Muscle layer of colon (tissue), 2 donors: ENCODE results near the gene OR4D10.
"Not testable (repeated sequence)": the region's sequence is repeated elsewhere in the genome, so short reads cannot be mapped to it uniquely, and the experiment has no call there.

Experiments
- H3K27ac ChIP-seq: one replicate; pipeline ENCODE4 v1.7.0; 2013; ENCODE audit warnings: low read depth, mild to moderate bottlenecking, low read length, moderate library complexity
- H3K27me3 ChIP-seq, 2 donors: one replicate each; pipeline ENCODE4 v1.7.0; 2013; ENCODE audit warnings: low read length in 2 of 2, mild to moderate bottlenecking in 2 of 2; ENCODE audit not compliant: insufficient read depth in 2 of 2, control insufficient read depth in 1 of 2
- H3K36me3 ChIP-seq: one replicate; pipeline ENCODE4 v1.7.0; 2013; ENCODE audit warnings: mild to moderate bottlenecking, low read length; ENCODE audit not compliant: insufficient read depth
- H3K4me1 ChIP-seq: one replicate; pipeline ENCODE4 v1.7.0; 2013; ENCODE audit warnings: mild to moderate bottlenecking, low read length; ENCODE audit not compliant: insufficient read depth
- H3K4me3 ChIP-seq, 2 donors: one replicate each; pipeline ENCODE4 v1.7.0; 2013; ENCODE audit warnings: low read length in 2 of 2, low read depth in 1 of 2, mild to moderate bottlenecking in 1 of 2, moderate library complexity in 1 of 2
- H3K9ac ChIP-seq: one replicate; pipeline ENCODE4 v1.7.0; 2013; ENCODE audit warnings: low read length
- H3K9me3 ChIP-seq: one replicate; pipeline ENCODE4 v1.7.0; 2013; ENCODE audit warnings: mild to moderate bottlenecking, low read length
- donor health status: abdominal sarcoma.
- donor health status: Adenocarcinoma of cecum.

Gene OR4D10

GRCh38 chr11:59463190-59463641, 9.9 kb upstream of the OR4D10 start:
- Histone ChIP-seq H3K36me3 (no peaks in the 10 kb centered on the region), H3K27me3 (no peaks in the 10 kb centered on the region), H3K27ac (peak overlapping the region; percentile 14), H3K9ac (no peak overlapping the region), H3K9me3 (no peaks in the 10 kb centered on the region), H3K4me3 (no peak overlapping the region), H3K4me1 (no peaks in the 10 kb centered on the region)

GRCh38 chr11:59475176-59475575, 2.1 kb downstream of the OR4D10 start:
- H3K9me3 ChIP-seq, result no peaks in the 10 kb centered on the region
- H3K36me3 ChIP-seq, result no peaks in the 10 kb centered on the region
- H3K27me3 ChIP-seq, result no peaks in the 10 kb centered on the region

GRCh38 chr11:59479906-59480305, 6.8 kb downstream of the OR4D10 start:
- no peak overlapping the region for H3K4me3 ChIP-seq
- H3K27ac ChIP-seq, result no peak overlapping the region
- H3K36me3 ChIP-seq, result no peaks in the 10 kb centered on the region
- H3K9ac ChIP-seq, result no peak overlapping the region
- no peaks in the 10 kb centered on the region for H3K4me1 ChIP-seq
- no peaks in the 10 kb centered on the region for H3K27me3 ChIP-seq
- no peaks in the 10 kb centered on the region for H3K9me3 ChIP-seq

More at GRCh38 chr11:59475176-59475575, 2.1 kb downstream of the OR4D10 start:
- Histone ChIP-seq H3K4me3 (no peak overlapping the region), H3K4me1 (no peaks in the 10 kb centered on the region), H3K27ac (no peak overlapping the region), H3K9ac (no peak overlapping the region)

- Histone ChIP-seq H3K4me1 (no peaks in the 10 kb centered on the region), H3K9ac (no peak overlapping the region), H3K4me3 (no peak overlapping the region), H3K9me3 (no peaks in the 10 kb centered on the region), H3K36me3 (no peaks in the 10 kb centered on the region), H3K27me3 (no peaks in the 10 kb centered on the region), H3K27ac (no peak overlapping the region)
Observed at GRCh38 chr11:59480359-59480758, 7.2 kb downstream of the OR4D10 start.

- Histone ChIP-seq H3K9me3 (no peaks in the 10 kb centered on the region), H3K36me3 (no peaks in the 10 kb centered on the region), H3K4me1 (no peaks in the 10 kb centered on the region), H3K4me3 (no peak overlapping the region), H3K27ac (no peak overlapping the region), H3K27me3 (no peaks in the 10 kb centered on the region), H3K9ac (no peak overlapping the region)
Observed at GRCh38 chr11:59501931-59502330, 28.8 kb downstream of the OR4D10 start.

GRCh38 chr11:59503276-59503675, 30.2 kb downstream of the OR4D10 start, which contains the start of gene OR4D11:
OR4D11 (plus strand) TSS chr11:59503576; CDS start chr11:59503576, 0 bp downstream.
- no peaks in the 10 kb centered on the region for H3K36me3 ChIP-seq
- H3K27me3 ChIP-seq, result no peaks in the 10 kb centered on the region
- H3K27ac ChIP-seq, result no peak within 1 kb of the TSS
- H3K9me3 ChIP-seq, result no peaks in the 10 kb centered on the region
- H3K4me3 ChIP-seq, result no peak within 1 kb of the TSS
- H3K4me1 ChIP-seq, result no peaks in the 10 kb centered on the region
- no peak within 1 kb of the TSS for H3K9ac ChIP-seq

- H3K27ac ChIP-seq, result no peak within 1 kb of the TSS
- no peaks in the 10 kb centered on the region for H3K4me1 ChIP-seq
- H3K9me3 ChIP-seq, result no peaks in the 10 kb centered on the region
- no peak within 1 kb of the TSS for H3K9ac ChIP-seq
- H3K27me3 ChIP-seq, result no peaks in the 10 kb centered on the region
- no peak within 1 kb of the TSS for H3K4me3 ChIP-seq
- H3K36me3 ChIP-seq, result no peaks in the 10 kb centered on the region
Observed at GRCh38 chr11:59510941-59511589, 38.0 kb downstream of the OR4D10 start, which contains the start of gene OR4D9. OR4D9 (plus strand) TSS chr11:59511539; CDS start chr11:59514913, 3,374 bp downstream.

GRCh38 chr11:59511675-59512074, 38.6 kb downstream of the OR4D10 start:
- H3K4me1 ChIP-seq, result no peaks in the 10 kb centered on the region
- no peak overlapping the region for H3K9ac ChIP-seq
- H3K9me3 ChIP-seq, result no peaks in the 10 kb centered on the region
- H3K27me3 ChIP-seq, result no peaks in the 10 kb centered on the region
- H3K4me3 ChIP-seq, result no peak overlapping the region
- H3K36me3 ChIP-seq, result no peaks in the 10 kb centered on the region
- no peak overlapping the region for H3K27ac ChIP-seq

- H3K27ac ChIP-seq, H3K27me3 ChIP-seq, H3K9ac ChIP-seq, H3K9me3 ChIP-seq, H3K4me3 ChIP-seq, H3K4me1 ChIP-seq, H3K36me3 ChIP-seq: not testable (repeated sequence)
Observed at GRCh38 chr11:59520139-59520538, 47.0 kb downstream of the OR4D10 start.

- Histone ChIP-seq H3K9me3 (no peaks in the 10 kb centered on the region), H3K36me3 (no peaks in the 10 kb centered on the region), H3K27me3 (no peaks in the 10 kb centered on the region), H3K4me1 (no peaks in the 10 kb centered on the region), H3K27ac (no peak overlapping the region), H3K9ac (no peak overlapping the region), H3K4me3 (no peak overlapping the region)
Observed at GRCh38 chr11:59520741-59521140, 47.6 kb downstream of the OR4D10 start.

GRCh38 chr11:59523541-59523940, 50.4 kb downstream of the OR4D10 start:
- H3K9me3 ChIP-seq, result no peaks in the 10 kb centered on the region
- no peaks in the 10 kb centered on the region for H3K4me1 ChIP-seq
- no peak overlapping the region for H3K9ac ChIP-seq
- H3K36me3 ChIP-seq, result no peaks in the 10 kb centered on the region
- no peaks in the 10 kb centered on the region for H3K27me3 ChIP-seq
- H3K4me3 ChIP-seq, result no peak overlapping the region
- H3K27ac ChIP-seq, result no peak overlapping the region

- H3K4me1 ChIP-seq, result no peaks in the 10 kb centered on the region
- H3K9me3 ChIP-seq, result no peaks in the 10 kb centered on the region
- no peak overlapping the region for H3K9ac ChIP-seq
- no peaks in the 10 kb centered on the region for H3K36me3 ChIP-seq
- H3K27ac ChIP-seq, result no peak overlapping the region
- H3K4me3 ChIP-seq, result no peak overlapping the region
- no peaks in the 10 kb centered on the region for H3K27me3 ChIP-seq
Observed at GRCh38 chr11:59528711-59529110, 55.6 kb downstream of the OR4D10 start.
